NCI-H146 treated with DMSO at 0.1 percent for 48 hours (cell line): ENCODE data around the gene HDHD2.

Experiments used
- DNase-seq: peaks from one replicate; lab custom pipeline; 2025; ENCODE audit not compliant: unreplicated experiment; lab: John Stamatoyannopoulos, UW

HDHD2 gene

DNA sequence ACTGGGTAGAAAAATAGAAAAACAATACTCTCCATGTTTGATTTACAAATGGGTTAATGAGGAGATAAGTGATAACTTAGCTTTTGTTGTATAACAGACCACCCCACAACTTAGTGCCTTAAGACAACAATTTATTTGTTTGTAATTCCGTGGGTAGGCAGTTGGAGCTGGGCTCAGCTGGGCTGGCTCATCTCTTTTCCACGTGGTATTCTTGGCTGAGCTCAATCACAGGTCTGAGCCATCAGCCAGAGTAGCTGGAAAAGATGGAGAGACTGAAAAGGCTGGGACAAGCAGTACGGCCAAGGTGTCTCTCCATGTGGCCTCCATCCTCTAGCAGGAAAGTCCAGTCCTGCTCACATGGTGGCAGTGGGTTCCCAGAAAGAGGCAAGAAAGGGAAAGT lies 82.7 kb downstream of the HDHD2 start:
- DNase-seq, result no peak

DNA sequence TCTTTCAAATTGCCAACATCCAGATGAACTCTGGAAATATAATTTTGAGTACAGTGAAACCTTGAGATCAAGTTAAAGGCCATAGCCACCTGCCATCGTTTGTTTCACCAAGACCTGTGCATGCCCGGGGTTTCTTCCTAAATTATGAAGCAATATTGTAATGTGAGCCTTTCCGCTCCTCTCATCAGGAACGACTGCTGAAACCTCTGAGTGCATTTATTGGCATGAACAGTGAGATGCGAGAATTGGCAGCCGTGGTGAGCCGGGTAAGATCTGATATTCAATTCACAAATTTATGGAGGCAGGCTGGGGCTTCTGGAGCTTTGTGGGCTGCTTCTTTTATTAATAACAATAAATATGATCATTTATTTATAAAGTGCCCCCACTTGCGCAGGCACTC lies 87.2 kb downstream of the HDHD2 start:
- DNase-seq, result no peak

DNA sequence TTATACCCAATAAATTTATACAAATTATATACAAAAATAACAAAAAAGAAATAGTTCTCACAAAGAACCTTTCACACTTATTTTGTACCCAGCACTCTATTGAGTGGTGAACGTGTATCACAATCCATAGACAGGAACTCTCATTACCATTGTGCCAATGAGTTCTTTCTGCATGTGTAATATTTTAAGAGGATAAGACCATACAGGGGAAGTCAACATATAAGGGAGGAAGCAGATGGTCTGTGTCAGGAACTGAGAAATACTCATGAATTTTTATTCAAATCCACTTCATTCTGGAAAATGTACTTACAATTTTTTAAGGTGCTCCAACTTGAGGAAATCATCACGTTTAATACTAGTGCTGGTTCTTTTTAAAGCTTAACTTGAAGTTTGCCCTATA lies 87.8 kb downstream of the HDHD2 start:
- DNase-seq, result no peak
